HepG2 (cell line): ENCODE measurements around the gene HPCAL1. TPM values are rescaled to one million over a fixed set of nuclear protein-coding genes. Genes with fewer than 3 reads are reported as not detected.

Experiments
- ATAC-seq: fragments of 200-7000 bp; cut with Tn5 transposase; 3 replicates; pipeline ENCODE4 v1.9.1; 2020; ENCODE audit warnings: mild to moderate bottlenecking, moderate library complexity
- BruUV-seq: library from RNA; stranded (reverse); fragments of 400-500 nt; replicated peaks from 2 replicates; lab custom pipeline; 2021; lab: Mats Ljungman, UMichigan
- CTCF ChIA-PET: fragments of 300-600 bp; formaldehyde crosslinking; extraction: SDS; loops from one replicate; lab custom pipeline; 2021; ENCODE audit warnings: low total read pairs, inconsistent platforms, low intra/inter-chr PET ratio; lab: Yijun Ruan, JAX
- POLR2A ChIA-PET: fragments of 350-600 bp; sonication (Branson Sonifier 250); formaldehyde crosslinking; loops from one replicate; lab custom pipeline; 2020; ENCODE audit warnings: antibody characterized with exemption, inconsistent platforms; lab: Yijun Ruan, JAX
- DNase-seq: peaks from one replicate; pipeline ENCODE4 v3.0.0-alpha.2; 2015; ENCODE audit warnings: low spot score
- FAIRE-seq: peaks from 3 replicates; lab custom pipeline; 2011; peaks lifted over from hg19 to GRCh38; lab: Jason Lieb, UNC
- H2AFZ ChIP-seq: one replicate; pipeline ENCODE4 v1.6.1; 2011; ENCODE audit warnings: low read length, inconsistent platforms
- H3K27ac ChIP-seq: fragments of 300-600 bp; 3 replicates; pipeline ENCODE4 v1.8.0; 2011; ENCODE audit warnings: mixed run types, mild to moderate bottlenecking, mixed read lengths, low read length, inconsistent platforms; ENCODE audit not compliant: insufficient read depth; ENCODE audit errors: extremely low read length
- H3K27me3 ChIP-seq, 2 experiments: fragments of 200-600 bp in 1 of 2; 2 replicates in 1 of 2; 3 replicates in 1 of 2; pipeline versions ENCODE4 v1.6.0 to v1.8.0; 2011; ENCODE audit warnings: low read length in 2 of 2, mild to moderate bottlenecking in 2 of 2, moderate library complexity in 2 of 2, inconsistent platforms in 1 of 2; ENCODE audit not compliant: insufficient read depth in 2 of 2, control insufficient read depth in 1 of 2
- H3K36me3 ChIP-seq, 2 experiments: fragments of 200-600 bp in 1 of 2; replicated peaks in 1 of 2; 2 replicates in 1 of 2; 3 replicates in 1 of 2; pipeline versions ENCODE4 v1.5.1 to v1.8.0; 2011; ENCODE audit warnings: low read length in 2 of 2, inconsistent platforms in 1 of 2; ENCODE audit not compliant: insufficient read depth in 2 of 2, control insufficient read depth in 1 of 2
- H3K4me1 ChIP-seq: 2 replicates; pipeline ENCODE4 v1.5.1; 2012; ENCODE audit warnings: low read length, inconsistent platforms; ENCODE audit not compliant: insufficient read depth
- H3K4me2 ChIP-seq: 2 replicates; pipeline ENCODE4 v1.6.0; 2011; ENCODE audit warnings: low read depth, low read length, inconsistent platforms
- H3K4me3 ChIP-seq, 3 experiments: fragments of 200-600 bp in 1 of 3; sonication (generic), shearing (Covaris generic) in 1 of 3; replicated peaks in 1 of 3; 2 replicates each; pipeline ENCODE4 v1.5.1; 2011 to 2016; ENCODE audit warnings: low read length in 3 of 3, inconsistent platforms in 2 of 3, low read depth in 2 of 3, mild to moderate bottlenecking in 2 of 3, control low read depth in 1 of 3, mixed read lengths in 1 of 3; ENCODE audit not compliant: insufficient read depth in 1 of 3
- H3K79me2 ChIP-seq: one replicate; pipeline ENCODE4 v1.6.1; 2011; ENCODE audit warnings: low read length, inconsistent platforms; ENCODE audit not compliant: insufficient read depth
- H3K9ac ChIP-seq: 2 replicates; pipeline ENCODE4 v1.6.0; 2011; ENCODE audit warnings: mild to moderate bottlenecking, low read depth, low read length, inconsistent platforms; ENCODE audit not compliant: insufficient read depth
- H3K9me3 ChIP-seq: 2 replicates; pipeline ENCODE4 v1.5.1; 2012; ENCODE audit warnings: mild to moderate bottlenecking, low read length
- H4K20me1 ChIP-seq: 2 replicates; pipeline ENCODE4 v1.6.0; 2011; ENCODE audit warnings: inconsistent platforms, mild to moderate bottlenecking, low read length, moderate library complexity; ENCODE audit not compliant: insufficient read depth
- AGO2 ChIP-seq: fragments of 200-400 bp; formaldehyde crosslinking; optimal IDR thresholded peaks from 2 replicates; pipeline ENCODE3; 2017; ENCODE audit warnings: mild to moderate bottlenecking, low read depth, low read length, moderate library complexity
- ELF3 ChIP-seq: IDR thresholded peaks from 2 replicates; pipeline ENCODE4 v1.6.1; 2016; ENCODE audit warnings: missing genetic modification reagents, missing compliant biosample characterization
- KDM2A ChIP-seq: sonication (generic); formaldehyde crosslinking; IDR thresholded peaks from 2 replicates; pipeline ENCODE4 v1.4.0; 2020; ENCODE audit warnings: low read depth, missing genetic modification reagents, borderline replicate concordance
- KDM5A ChIP-seq: fragments of 200-600 bp; sonication (generic); IDR thresholded peaks from 2 replicates; pipeline ENCODE4 v1.7.0; 2018; ENCODE audit warnings: antibody characterized with exemption, mild to moderate bottlenecking, low read length, borderline replicate concordance
- NCOA2 ChIP-seq: sonication (generic); formaldehyde crosslinking; IDR thresholded peaks from 2 replicates; pipeline ENCODE4 v1.8.0; 2022; ENCODE audit warnings: inconsistent platforms
- NONO ChIP-seq, 2 experiments: fragments of 450-650 bp in 1 of 2; sonication (generic) in 1 of 2; formaldehyde crosslinking in 1 of 2; IDR thresholded peaks in 1 of 2; conservative IDR thresholded peaks in 1 of 2; 2 replicates each; pipeline versions ENCODE4 v1.6.1 to v1.8.0; 2017 to 2022; ENCODE audit warnings: mild to moderate bottlenecking in 1 of 2, missing genetic modification reagents in 1 of 2, moderate library complexity in 1 of 2
- RBM22 ChIP-seq: fragments of 200-400 bp; formaldehyde crosslinking; optimal IDR thresholded peaks from 2 replicates; pipeline ENCODE3; 2017; ENCODE audit warnings: mild to moderate bottlenecking, low read length, moderate library complexity
- REPIN1 ChIP-seq: sonication (generic); formaldehyde crosslinking; IDR thresholded peaks from 2 replicates; pipeline ENCODE4 v1.8.0; 2022; ENCODE audit warnings: missing genetic modification reagents, low read depth, mild to moderate bottlenecking, borderline replicate concordance
- SIX1 ChIP-seq: sonication (generic); formaldehyde crosslinking; IDR thresholded peaks from 2 replicates; pipeline ENCODE4 v1.4.0; 2020; ENCODE audit warnings: missing genetic modification reagents, borderline replicate concordance
- TEAD2 ChIP-seq: sonication (generic); formaldehyde crosslinking; IDR thresholded peaks from 2 replicates; pipeline ENCODE4 v1.9.0; 2021; ENCODE audit warnings: missing genetic modification reagents
- TRIM24 ChIP-seq: sonication (generic); formaldehyde crosslinking; IDR thresholded peaks from 2 replicates; pipeline ENCODE4 v1.8.0; 2022; ENCODE audit warnings: mild to moderate bottlenecking, missing genetic modification reagents
- ZBTB1 ChIP-seq: sonication (generic); formaldehyde crosslinking; IDR thresholded peaks from 2 replicates; pipeline ENCODE4 v1.4.0; 2020; ENCODE audit warnings: missing genetic modification reagents, borderline replicate concordance
- ZFP36L2 ChIP-seq: sonication (generic); formaldehyde crosslinking; IDR thresholded peaks from 2 replicates; pipeline ENCODE4 v1.4.0; 2020; ENCODE audit warnings: missing genetic modification reagents
- ZNF260 ChIP-seq: sonication (generic); formaldehyde crosslinking; IDR thresholded peaks from 2 replicates; pipeline ENCODE4 v1.4.0; 2020; ENCODE audit warnings: missing genetic modification reagents, low read depth, mild to moderate bottlenecking, borderline replicate concordance
- ZNF589 ChIP-seq: sonication (generic); formaldehyde crosslinking; conservative IDR thresholded peaks from 2 replicates; pipeline ENCODE4 v1.8.0; 2022; ENCODE audit warnings: mild to moderate bottlenecking, moderate library complexity, missing genetic modification reagents
- whole genome bisulfite sequencing: methylation state at CpG from one replicate; pipeline ENCODE4 v1.1.6; 2017; ENCODE audit warnings: low lambda C conversion rate; 5-methylcytosine and 5-hydroxymethylcytosine counted together
- in situ Hi-C: cut with HindIII; loops from 2 replicates; pipeline ENCODE4 v1.10.0; 2017; ENCODE audit warnings: low pct_unique_long_range_greater_than_20kb; ENCODE audit not compliant: extremely low pct_ligation_motif_present
- intact Hi-C: fragments of 100-400 bp; cut with micrococcal nuclease; formaldehyde crosslinking; loops from one replicate; pipeline ENCODE4 v1.10.0; 2022; ENCODE audit not compliant: unreplicated experiment
- polyA plus RNA-seq, 8 experiments: library from polyadenylated mRNA; depleted of rRNA in 3 of 8; stranded (reverse) in 7 of 8; unstranded in 1 of 8; fragments of >200 nt; fragmentation: Illumina TruSeq in 4 of 8; extraction: Trizol in 4 of 8; gene quantifications; 2 replicates each; pipeline versions ENCODE4 v1.2.1 to v1.2.3, GENCODE V29; 2011 to 2016; ENCODE audit warnings: low read depth in 4 of 8, missing spikeins in 1 of 8, mixed read lengths in 1 of 8; ENCODE audit not compliant: insufficient read depth in 1 of 8
- total RNA-seq, 5 experiments: library from RNA; depleted of rRNA; stranded (reverse); fragments of >200 nt; fragmentation: Illumina TruSeq; extraction: Trizol; gene quantifications; 2 replicates each; pipeline ENCODE4 v1.2.3, GENCODE V29; 2016; ENCODE audit warnings: low read depth in 1 of 5
- TF ChIP-seq, protein P1 (sequence below): sonication (generic); formaldehyde crosslinking; IDR thresholded peaks from 2 replicates; pipeline ENCODE4 v1.5.0; 2020; ENCODE audit warnings: missing genetic modification reagents
- TF ChIP-seq, protein P2 (sequence below): sonication (generic); formaldehyde crosslinking; IDR thresholded peaks from 2 replicates; pipeline ENCODE4 v1.9.0; 2022; ENCODE audit warnings: low read depth, missing genetic modification reagents
- TF ChIP-seq, protein P3 (sequence below): sonication (generic); formaldehyde crosslinking; IDR thresholded peaks from 2 replicates; pipeline ENCODE4 v1.5.1; 2020; ENCODE audit warnings: mild to moderate bottlenecking, moderate library complexity, missing genetic modification reagents

Gene HPCAL1
- total and polyA plus RNA-seq, 2 of the 13 experiments (the other 11 are each of a cell fraction or from before 2014, with no cell fraction given): 29.5 to 29.9 TPM

DNA sequence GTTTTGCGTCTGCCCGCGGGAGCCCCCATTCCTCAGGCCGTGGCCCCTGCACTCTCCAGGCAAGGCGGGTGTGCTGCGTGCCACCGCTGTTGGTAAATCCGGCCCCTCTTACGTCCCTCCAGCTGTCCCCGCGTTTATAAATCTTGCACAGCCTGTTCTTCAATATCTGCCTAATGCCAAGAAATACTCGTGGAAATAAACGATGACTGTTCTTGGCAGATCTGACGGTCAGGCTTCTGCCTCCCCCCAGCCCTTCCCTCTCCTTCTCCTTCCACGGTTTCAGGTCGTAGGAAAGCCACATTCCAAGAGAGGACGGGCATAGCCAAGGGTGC is 124.9 kb downstream of the HPCAL1 start (continued):
- TF ChIP-seq TRIM24 (CRISPR knock-in tag): no peak
- TF ChIP-seq ZNF589 (CRISPR knock-in tag): no peak
- TF ChIP-seq TEAD2 (CRISPR knock-in tag): no peak
- TF ChIP-seq, protein P1, sequence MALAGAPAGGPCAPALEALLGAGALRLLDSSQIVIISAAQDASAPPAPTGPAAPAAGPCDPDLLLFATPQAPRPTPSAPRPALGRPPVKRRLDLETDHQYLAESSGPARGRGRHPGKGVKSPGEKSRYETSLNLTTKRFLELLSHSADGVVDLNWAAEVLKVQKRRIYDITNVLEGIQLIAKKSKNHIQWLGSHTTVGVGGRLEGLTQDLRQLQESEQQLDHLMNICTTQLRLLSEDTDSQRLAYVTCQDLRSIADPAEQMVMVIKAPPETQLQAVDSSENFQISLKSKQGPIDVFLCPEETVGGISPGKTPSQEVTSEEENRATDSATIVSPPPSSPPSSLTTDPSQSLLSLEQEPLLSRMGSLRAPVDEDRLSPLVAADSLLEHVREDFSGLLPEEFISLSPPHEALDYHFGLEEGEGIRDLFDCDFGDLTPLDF (CRISPR knock-in tag): no peak
- TF ChIP-seq, protein P2, sequence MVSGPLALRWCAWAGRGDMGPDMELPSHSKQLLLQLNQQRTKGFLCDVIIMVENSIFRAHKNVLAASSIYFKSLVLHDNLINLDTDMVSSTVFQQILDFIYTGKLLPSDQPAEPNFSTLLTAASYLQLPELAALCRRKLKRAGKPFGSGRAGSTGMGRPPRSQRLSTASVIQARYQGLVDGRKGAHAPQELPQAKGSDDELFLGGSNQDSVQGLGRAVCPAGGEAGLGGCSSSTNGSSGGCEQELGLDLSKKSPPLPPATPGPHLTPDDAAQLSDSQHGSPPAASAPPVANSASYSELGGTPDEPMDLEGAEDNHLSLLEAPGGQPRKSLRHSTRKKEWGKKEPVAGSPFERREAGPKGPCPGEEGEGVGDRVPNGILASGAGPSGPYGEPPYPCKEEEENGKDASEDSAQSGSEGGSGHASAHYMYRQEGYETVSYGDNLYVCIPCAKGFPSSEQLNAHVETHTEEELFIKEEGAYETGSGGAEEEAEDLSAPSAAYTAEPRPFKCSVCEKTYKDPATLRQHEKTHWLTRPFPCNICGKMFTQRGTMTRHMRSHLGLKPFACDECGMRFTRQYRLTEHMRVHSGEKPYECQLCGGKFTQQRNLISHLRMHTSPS (CRISPR knock-in tag): no peak
- no peak for TF ChIP-seq NCOA2 (CRISPR knock-in tag)

DNA sequence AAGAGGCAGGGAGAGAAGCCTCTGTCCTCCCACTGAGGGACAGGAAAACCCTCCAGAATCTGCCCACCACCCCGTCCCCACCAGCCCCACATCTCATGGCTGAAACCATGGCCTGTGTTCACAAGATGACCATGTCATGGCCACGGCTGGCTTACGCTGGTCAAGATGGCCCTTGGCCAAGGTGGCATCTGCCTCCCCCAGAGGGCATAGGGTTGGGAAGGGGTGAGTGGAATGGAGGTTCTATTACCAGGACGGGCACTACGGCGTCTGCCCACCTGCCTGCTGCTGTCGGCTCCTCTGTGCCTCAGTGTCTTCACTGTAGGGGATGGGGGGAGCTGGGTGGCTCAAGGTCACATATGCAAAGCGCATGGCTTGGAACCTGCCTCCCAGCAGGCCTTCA is 125.7 kb downstream of the HPCAL1 start:
- POLR2A ChIA-PET: no interaction called here

More for the DNA sequence above, 125.7 kb downstream of the HPCAL1 start:
- Histone ChIP-seq H3K9me3 (no peaks in the 10 kb centered on the region), H3K79me2 (no peaks in the 10 kb centered on the region), H3K4me2 (no peak overlapping the region), H3K9ac (no peak overlapping the region), H3K4me1 (peaks cover 14% of the 10 kb centered on the region), H4K20me1 (no peaks in the 10 kb centered on the region), H3K36me3 (peaks cover 11 to 13% of the 10 kb centered on the region in 2 experiments; a peak in 4 of 5 replicates), H2AFZ (no peak overlapping the region), H3K27me3 (peaks cover 5 to 19% of the 10 kb centered on the region in 2 experiments; a peak in 4 of 5 replicates), H3K27ac (no peak overlapping the region), H3K4me3 (no peak overlapping the region)
- ATAC-seq (no peak), DNase-seq (no peak), FAIRE-seq (no peak)
- no TSS peak for BruUV-seq
- CTCF ChIA-PET: no interaction called here
- TF ChIP-seq NONO (IDR thresholded peaks at IDR 0.05) (no peak), NONO (CRISPR knock-in tag; conservative IDR thresholded peaks at IDR 0.05) (no peak), KDM5A (no peak), ZNF260 (CRISPR knock-in tag) (no peak), ZFP36L2 (no peak), KDM2A (CRISPR knock-in tag) (no peak), ZBTB1 (CRISPR knock-in tag) (no peak), SIX1 (CRISPR knock-in tag) (no peak), ELF3 (no peak), AGO2 (peak; percentile 32), REPIN1 (CRISPR knock-in tag) (no peak), RBM22 (peak; percentile 60)
- TF ChIP-seq, protein P3, sequence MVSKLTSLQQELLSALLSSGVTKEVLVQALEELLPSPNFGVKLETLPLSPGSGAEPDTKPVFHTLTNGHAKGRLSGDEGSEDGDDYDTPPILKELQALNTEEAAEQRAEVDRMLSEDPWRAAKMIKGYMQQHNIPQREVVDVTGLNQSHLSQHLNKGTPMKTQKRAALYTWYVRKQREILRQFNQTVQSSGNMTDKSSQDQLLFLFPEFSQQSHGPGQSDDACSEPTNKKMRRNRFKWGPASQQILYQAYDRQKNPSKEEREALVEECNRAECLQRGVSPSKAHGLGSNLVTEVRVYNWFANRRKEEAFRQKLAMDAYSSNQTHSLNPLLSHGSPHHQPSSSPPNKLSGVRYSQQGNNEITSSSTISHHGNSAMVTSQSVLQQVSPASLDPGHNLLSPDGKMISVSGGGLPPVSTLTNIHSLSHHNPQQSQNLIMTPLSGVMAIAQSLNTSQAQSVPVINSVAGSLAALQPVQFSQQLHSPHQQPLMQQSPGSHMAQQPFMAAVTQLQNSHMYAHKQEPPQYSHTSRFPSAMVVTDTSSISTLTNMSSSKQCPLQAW (CRISPR knock-in tag): no peak
- in situ Hi-C loops: loop anchor here (25.0 kb wide), 1 partner anchor 616 kb away; no protein-coding TSS in a partner anchor
- intact Hi-C loops: no loop called here
- 94% methylated on average over 8 of the region's 8 CpGs for WGBS
